ENCODE measurements around the gene SPR.
"Not testable (repeated sequence)": the region's sequence is repeated elsewhere in the genome, so short reads cannot be mapped to it uniquely, and the experiment has no call there.

SPR gene

DNA sequence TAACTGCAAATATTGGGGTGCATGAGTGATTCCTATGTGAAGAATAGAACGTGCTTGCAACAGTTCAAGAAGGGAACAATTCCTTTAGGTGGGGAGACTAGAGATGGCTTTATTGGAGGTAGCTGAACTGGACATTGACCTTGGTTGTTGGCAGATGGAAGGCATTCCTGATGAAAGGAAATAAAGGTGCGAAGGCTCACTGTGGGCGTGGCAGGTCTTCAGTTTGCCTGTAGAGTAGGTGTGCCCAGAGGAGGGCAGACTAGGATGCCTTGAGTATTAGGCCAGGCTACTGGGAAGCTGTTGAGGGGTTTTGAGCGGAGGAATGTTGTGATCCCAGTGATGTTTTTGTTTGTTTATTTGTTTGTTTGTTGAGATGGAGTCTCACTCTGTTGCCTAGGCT, 2.8 kb downstream of the SPR start:
- no peak for DNase-seq (ENCODE audit: low read depth)

DNA sequence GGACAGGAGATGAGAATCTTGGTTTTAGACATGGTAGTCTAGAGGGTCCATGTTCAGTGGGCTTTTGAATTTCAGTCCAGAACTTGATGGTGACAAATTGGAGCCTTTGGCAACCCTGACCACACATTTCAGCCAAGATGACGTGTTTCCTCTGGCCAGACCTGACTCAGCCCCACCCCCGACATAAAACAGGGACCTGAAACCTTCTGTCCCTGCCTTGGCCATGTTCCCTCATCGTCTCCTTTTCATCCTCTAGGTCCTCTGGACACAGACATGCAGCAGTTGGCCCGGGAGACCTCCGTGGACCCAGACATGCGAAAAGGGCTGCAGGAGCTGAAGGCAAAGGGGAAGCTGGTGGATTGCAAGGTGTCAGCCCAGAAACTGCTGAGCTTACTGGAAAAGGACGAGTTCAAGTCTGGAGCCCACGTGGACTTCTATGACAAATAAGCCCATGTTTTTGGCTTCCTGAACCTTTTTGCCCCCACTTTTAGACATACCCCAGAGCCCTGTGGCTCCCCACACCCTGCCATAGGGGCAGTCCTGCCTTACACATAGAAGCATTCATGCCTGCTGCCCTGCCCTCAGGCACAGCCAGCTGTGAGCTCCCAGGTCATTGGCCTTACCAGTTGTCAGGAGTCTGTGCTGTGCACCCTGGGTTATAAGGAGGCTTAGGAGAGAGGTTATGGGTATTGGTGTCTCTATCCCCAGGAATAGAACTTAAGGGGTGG, 4.0 kb downstream of the SPR start:
- no peak for DNase-seq (ENCODE audit: low read depth)

DNA sequence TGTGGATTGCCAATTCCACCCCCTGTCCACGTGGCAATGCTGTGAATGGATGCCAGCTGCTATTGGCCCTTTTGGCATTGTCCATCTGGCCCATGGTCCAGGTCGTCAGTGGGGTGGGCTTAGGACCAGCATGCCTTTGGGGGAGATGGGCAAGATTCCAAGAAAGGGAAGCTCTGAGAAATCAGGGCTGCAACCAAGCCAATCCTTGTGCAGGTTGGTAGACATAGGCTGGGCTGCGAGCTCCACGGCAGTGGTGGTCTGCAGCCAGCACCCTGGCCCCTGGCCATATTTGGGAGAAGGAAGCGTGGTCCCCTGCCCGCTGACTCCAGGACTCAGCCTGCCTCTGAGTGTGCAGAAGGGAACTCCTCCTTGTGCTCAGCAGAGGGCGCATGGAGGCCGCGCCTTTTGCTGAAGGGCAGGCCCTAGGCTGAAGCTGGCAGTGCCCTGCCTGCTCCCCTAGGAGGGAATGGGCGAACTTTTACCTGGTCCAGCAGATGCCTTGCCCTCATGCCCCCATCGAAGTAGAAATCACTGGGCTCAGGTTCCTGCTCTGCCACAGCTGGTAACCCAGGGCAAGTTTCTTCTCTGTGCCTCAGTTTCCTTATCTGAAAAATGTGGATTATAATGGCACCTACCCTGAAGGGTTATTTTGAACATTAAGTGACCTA, 5.4 kb downstream of the SPR start:
- no peak for DNase-seq (ENCODE audit: low read depth)

DNA sequence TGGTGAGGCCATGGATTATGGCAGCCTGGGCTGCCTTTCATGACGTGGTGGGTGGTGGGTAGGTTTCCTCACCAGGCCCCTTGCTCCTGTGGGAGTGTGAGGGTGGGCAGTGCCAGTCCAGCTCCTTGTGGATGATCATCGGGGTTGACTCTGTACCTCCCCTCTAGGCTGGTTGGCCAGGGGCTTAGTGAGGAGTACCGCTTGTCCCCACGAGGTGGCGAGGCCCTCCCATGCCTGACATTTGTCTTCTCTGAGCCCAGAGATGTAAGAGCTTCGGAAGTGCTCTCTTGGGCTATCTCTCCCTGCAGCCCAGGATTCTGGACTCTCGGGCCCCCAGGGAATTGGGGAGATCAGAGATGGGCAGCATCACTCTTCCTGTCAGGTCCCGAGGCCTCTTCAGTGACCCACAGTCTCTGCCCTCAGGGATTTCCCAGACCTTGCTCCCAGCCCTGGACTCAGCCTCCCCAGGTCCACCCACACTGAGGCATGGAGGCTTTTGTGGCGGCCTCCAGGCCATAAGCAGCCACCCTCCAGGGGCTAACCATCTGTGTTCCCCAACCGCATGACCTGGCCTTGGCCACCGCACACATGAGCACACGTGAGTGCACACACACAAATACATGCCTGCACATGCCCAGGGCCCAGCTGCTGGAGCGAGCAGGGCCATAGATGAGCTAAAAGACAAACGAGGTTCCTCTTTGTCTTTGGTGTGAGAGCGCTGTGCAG, 6.5 kb downstream of the SPR start:
- no peak for DNase-seq (ENCODE audit: low read depth)

DNA sequence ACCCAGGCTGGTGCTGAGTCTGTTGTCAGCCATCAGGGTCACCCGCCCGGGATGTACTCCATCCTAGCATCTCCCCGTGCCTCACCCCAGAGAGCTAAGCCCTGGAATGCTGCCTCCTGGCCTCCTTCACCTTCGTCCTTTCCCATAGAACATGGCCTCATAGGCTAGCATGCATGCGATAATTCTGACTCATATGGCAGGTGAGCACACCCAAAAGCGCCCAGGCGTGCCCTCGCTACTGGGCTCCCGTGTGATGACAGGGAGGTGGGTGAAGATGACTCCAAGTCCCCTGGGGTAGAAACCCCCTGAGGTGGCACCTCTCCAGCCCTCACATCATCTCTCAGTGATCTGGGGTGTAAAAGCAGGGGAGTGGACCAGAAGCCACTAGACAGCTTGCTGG, 7.3 kb downstream of the SPR start:
- no peak for DNase-seq (ENCODE audit: low read depth)

DNA sequence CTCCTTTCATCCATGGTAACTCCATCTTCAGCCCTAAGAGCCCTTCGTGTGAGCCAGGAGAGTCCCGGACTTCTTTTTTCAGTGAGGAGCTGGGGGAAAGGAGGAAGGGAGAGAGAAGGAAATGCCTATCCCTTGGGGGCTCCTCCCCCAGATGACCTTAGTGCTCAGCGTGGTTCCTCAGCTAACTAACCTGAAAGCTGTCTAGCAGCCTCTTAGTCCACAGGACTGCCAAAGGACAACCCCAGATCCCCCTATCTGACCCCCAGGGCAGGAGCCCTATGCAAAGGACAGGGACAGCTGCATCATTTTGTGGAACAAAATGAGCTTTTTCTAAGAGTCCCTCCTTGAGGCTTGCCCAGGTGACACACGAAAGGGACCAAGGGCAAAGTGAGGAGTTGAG, 7.9 kb downstream of the SPR start:
- no peak for DNase-seq (ENCODE audit: low read depth)

DNA sequence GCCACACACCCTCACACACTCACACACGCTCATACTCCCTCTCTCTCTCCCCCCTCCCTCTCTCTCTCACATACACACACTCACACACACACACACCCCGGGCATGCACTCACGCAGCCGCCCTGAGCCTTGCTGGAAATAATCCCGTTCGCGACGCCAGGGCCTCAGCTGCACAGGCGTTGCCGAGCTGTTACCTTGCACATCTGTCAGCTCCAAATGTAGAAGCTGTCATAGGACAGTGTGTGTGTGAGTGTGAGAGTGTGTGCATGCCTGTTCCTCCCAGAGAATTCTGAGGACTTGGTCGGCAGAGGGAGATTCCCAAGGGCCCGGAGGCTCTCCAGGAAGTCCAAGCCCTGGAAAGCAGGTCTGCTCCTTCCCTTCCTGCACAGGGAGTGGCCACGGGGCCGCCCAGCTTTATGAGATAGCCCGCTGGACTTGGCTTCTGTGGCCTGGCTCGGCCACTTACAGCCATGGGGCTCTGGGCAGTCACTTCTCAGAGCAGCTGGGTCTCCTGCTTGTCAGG, 8.6 kb downstream of the SPR start:
- DNase-seq (ENCODE audit: low read depth): no peak

DNA sequence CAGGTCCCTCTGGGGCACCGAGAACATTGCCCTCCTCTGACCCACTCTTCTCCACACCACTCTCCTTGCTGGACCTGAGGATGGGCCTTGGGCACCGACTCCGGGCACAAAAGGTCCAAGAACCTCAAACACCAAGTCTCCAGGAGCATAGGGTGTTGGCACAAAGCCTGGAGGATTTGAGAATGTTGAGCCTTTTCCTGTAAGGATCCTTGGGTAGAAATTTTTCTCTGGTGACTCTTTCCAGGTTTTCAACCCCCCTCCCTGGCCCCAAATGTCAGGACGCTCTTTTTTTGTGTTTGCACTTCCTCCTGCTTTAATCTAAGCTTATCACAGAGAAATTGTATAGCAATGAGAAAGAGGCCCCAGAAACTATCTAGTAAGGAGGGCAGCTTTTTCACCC, 9.2 kb downstream of the SPR start:
- no peak for DNase-seq (ENCODE audit: low read depth)

DNA sequence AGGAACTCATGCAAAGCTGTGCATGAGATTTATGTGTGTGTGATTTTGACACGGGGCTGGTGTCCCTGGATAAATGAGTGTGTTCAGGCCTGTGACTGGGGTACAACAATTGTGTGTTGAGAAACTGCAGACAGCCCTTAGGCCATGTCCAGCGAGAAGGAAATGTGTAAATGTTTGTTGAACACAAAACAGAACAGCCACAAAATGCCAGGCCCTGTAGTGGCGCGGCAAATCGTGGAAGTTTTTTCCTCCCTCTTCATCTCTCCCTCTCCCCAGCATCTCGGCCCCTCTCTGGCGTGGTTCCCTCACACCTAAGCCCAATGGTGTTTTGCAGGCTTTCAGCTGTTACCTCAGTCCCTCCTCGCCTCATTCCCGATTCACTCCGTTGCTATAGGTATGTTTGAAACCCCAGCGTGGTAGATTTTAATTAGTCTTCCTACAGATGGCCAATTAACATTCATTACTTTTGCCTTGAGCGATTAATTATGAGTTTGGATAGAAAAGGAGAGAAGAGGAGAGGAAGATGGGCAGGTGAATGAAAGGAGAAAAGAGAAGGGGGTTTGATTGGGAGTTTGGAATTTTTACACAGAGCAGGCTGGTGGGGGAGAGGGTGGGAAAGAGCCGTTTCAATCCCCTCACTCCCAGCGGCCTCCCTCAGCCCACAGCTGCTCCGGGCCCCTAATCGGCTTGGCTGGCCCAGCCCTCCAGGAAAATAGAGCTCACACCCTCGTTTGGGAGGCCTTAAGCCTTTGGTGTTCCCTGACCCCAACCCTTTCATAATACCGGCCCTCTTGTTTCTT, 10.8 kb downstream of the SPR start:
- DNase-seq (ENCODE audit: low read depth): no peak

DNA sequence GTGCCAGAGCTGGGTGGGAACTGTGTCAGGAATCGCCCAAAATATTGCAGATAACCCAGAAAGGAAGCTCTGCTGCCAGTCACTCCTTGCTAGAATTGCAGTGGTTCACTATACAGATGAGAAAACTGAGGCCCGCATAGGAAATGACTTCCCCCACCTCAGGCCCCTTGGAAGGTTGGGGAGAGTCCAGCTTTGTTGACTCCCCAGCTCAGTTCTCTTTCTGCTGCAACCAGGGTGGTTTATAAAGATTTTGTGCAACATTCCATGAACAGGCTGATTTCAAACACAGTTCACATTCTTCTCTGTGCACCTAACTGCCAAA, 11.3 kb downstream of the SPR start:
- no peak for DNase-seq (ENCODE audit: low read depth)

DNA sequence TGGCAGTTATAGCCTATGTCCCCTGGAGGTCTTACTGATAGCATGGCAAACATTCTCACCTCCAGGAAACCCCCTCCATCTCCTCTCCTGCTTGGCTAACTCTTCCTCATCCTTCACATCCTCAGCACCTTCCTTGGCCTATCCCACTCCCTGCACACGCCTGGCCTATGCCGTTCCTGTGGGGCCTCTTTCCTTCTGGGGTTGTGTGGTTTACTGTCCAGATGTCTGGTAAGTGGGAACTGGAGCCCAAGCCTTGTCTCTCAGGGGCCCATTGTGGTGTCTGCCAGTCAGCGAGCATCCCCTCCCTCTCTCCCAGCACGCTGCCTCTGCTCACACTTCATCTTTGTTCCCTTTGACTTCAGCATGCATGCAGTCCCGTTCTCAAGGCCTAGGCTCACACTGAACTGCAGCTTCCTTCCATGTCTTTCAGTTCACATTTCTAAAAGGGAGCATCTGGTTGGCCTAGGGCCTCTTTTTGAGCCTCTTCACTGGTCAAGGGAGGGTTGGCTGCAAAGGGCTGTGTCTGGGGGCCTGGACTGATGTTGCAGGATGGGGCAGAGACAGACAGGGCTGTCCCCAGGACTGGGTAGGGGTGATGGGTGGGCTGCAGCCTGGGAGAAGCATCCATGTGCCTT, 13.1 kb downstream of the SPR start:
- no peak for DNase-seq (ENCODE audit: low read depth)

DNA sequence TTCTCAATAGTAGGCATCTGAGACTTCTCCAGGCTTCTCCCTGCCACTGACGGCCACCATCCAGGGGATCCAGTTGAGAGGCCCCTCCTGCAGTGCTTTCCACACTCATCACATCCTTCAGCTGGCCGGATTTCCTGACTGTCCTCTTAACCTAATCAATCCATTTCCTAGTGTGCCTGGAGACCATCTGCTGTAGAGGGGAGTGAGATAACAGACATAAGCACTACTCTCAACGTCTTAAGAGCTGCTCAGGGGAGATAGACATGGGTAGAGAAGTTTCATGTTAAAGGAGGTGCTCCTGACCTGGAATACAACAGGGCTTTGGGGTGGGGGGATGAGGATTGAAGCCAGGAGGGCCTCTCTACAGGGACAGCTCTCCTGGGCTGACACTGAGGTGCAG, 14.2 kb downstream of the SPR start:
- DNase-seq (ENCODE audit: low read depth): no peak

DNA sequence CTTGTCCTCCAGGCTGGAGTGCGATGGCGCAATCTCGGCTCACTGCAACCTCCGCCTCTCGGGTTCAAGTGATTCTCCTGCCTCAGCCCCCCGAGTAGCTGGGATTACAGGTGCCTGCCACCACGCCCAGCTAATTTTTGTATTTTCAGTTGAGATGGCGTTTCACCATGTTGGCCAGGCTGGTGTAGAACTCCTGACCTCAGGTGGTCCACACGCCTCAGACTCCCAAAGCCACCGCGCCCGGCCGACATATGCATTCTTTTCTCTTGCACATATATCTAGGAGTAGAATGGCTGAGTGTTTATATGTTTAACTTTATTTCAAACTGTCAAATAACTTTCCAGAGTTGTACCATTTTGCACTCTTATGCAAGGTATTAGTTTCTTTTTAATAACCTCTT, 20.2 kb downstream of the SPR start:
- not testable (repeated sequence) for DNase-seq (ENCODE audit: low read depth)

DNA sequence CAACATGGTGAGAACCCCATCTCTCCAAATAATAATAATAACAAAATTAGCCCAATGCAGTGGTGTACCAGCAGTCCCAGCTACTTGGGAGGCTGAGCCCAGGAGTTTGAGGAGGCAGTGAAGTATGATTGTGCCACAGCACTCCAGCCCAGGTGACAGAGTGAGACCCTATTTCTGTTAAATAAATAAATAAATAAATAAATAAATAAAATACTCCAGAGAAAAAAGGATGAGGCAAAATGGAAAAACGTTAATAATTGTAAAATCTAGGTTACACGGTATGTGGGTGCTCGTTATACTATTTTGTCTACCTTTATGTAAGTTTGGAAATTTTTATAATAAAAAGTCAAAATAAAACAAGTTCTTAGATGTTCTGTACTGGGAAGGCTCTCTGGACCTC, 21.5 kb downstream of the SPR start:
- DNase-seq (ENCODE audit: low read depth): no peak

DNA sequence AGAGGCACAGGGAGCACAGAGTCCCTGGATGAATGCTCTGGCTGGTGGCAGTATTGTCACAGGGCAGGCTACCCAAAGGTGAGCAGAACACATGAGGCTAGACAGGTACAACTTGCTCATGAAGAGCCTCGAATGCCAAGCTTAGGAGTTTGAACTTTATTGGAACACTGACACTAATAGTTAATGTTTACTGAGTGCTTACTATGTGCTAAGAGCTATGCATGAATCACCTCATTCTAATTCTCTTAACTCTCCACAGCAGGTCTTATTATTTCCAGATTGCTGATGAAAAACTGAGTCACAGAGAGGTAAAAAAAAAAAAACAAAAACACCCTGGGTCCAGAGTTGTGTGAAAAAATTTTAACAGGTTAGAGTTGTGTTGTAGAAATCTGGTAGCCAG, 24.0 kb downstream of the SPR start:
- DNase-seq (ENCODE audit: low read depth): no peak

DNA sequence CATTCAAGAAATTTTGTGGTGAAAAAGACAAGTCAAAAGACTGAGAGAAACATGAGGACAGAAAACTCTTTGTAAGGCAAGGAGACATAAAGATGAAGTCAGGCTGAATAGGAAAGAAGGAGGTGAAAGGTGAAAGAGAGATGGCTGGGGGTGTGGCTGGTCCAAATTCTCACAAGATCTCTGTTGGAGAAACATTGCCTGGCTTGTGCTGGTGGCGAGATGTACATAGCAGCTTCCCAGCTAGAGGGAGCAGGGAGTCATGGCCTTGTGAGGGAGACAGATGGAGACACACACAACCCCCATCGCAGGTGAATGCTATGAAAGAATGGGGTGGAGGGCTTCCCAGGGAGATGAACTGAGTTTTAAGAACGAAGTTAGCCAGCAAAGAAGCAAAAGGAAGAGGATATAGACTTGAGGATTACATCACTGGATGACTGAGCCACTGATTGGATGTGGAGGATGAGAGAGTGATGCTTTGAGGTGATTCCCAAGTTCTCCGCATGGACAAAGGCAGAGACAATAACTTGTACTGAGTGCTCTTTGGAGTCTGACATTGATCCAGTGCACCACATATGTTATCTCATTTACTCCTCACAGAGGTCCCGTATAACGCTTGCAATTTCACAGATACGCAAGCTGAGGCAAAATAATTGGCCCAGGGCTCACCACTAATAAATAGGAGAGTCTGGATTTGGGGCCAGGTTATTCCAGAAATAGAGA, 26.4 kb downstream of the SPR start:
- DNase-seq (ENCODE audit: low read depth): no peak

DNA sequence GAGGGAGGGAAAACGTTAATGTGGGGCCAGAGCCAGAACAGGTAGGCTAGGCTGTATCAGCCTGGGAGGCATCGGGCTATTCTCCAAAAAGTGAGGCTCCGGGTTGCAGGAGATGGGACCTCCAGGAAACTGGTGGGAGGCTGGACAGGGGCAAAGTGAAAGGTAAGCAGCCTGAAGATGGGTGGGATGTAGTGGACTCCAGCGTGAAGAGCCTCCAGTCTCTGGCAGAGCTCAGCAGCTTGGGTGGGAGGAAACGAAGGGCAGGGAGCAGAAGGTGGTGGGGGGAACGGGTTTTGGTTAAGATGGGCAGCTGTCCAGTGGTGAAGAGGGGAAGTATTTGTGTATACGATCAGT, 27.0 kb downstream of the SPR start:
- DNase-seq (ENCODE audit: low read depth): no peak

DNA sequence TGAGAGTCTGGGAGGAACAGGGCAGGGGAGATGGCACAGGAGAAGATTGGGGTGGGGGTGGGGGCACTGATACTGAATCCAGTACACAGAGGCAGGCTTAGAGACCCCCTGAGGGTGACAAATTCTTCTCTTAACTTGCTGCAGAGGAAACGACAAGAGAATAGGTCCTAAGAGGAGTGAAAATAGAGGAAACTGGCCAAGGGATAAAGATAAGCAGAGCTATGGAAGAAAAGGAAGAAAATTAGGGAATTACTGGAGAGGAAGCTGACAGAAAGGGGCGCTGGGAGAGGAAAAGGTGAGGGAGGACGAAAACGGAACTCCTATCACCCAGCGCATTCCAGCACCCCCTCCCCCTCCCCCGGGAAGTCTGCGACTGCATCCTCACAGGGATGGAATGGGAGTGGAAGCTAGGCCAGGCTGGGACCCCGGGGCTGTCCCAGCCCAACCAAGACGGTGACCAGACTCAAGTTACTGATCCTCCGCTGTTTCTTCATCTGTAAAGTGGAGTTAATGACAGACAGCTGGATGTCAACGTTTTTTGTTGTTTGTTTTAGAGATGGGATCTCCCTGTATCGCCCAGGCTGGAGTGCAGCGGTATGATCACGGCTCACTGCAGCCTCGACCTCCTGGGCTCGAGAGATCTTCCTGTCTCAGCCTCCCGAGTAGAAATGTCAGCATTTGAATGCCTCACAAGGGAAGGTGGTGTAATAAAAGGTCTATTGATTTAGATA, 27.5 kb downstream of the SPR start:
- no peak for DNase-seq (ENCODE audit: low read depth)

DNA sequence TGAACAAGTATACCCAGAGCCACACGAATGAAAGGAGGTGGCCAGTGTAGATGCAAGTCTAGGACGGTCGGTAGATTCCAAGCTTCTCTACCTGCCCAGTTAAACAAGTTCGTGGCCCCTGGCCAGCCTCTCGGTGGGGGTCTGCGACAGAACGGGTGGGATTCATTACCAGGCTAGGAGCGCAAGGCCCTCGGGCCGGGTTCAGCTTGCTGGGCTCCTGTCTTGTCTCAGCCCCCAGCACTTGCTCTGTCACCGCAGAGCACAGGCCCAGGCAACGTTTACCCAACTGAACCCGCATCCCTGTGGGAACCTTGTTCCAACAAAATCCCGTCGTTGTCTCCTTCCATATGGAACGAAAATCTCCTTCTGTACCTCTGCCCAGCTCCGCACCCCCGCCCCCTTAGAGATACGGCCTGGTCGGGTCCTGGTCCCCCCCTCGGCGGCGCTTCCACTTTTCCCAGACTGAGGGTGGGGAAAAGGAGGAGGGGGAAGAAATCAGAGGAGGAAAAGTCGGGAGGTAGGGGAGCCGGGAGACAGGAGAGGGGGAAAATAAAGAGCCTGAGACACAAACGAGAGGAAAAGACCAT, 28.2 kb downstream of the SPR start:
- no peak for DNase-seq (ENCODE audit: low read depth)
